SU-DHL-6 (cell line): ENCODE data around the gene FBXL12.

Experiments used
- H2AFZ ChIP-seq: fragments of 200-600 bp; sonication (generic); 2 replicates; pipeline ENCODE4 v1.6.1; 2014; ENCODE audit warnings: low read depth, mild to moderate bottlenecking, moderate library complexity, mixed read lengths, antibody characterized with exemption, low read length; ENCODE audit not compliant: severe bottlenecking
- H3F3A ChIP-seq: fragments of 200-600 bp; shearing (Covaris generic); 2 replicates; pipeline ENCODE4 v1.6.0; 2016; ENCODE audit warnings: antibody characterized with exemption, mild to moderate bottlenecking; ENCODE audit not compliant: insufficient read depth
- H3K27ac ChIP-seq: fragments of 200-600 bp; sonication (generic); 2 replicates; pipeline ENCODE4 v1.5.1; 2016; ENCODE audit warnings: low read depth, mild to moderate bottlenecking, low read length, moderate library complexity, mixed read lengths
- H3K27me3 ChIP-seq: fragments of 200-600 bp; sonication (generic), shearing (Covaris generic); 2 replicates; pipeline ENCODE4 v1.6.0; 2014; ENCODE audit warnings: mild to moderate bottlenecking, low read length
- H3K36me3 ChIP-seq: fragments of 200-600 bp; sonication (generic); 2 replicates; pipeline ENCODE4 v1.6.1; 2014; ENCODE audit warnings: mild to moderate bottlenecking, low read length, mixed read lengths
- H3K4me2 ChIP-seq: fragments of 300-600, 200-600 bp; shearing (Covaris generic), sonication (generic); 2 replicates; pipeline ENCODE4 v1.6.0; 2014; ENCODE audit warnings: low read length, low read depth, mild to moderate bottlenecking; ENCODE audit not compliant: poor library complexity, severe bottlenecking
- H3K4me3 ChIP-seq: fragments of 200-600 bp; sonication (generic); 2 replicates; pipeline ENCODE4 v1.5.1; 2014; ENCODE audit warnings: antibody characterized with exemption, low read length, mild to moderate bottlenecking, mixed read lengths; ENCODE audit not compliant: insufficient read depth, poor library complexity, severe bottlenecking
- H3K79me2 ChIP-seq: fragments of 200-600 bp; sonication (generic); 2 replicates; pipeline ENCODE4 v1.6.1; 2014; ENCODE audit warnings: mild to moderate bottlenecking, low read length, moderate library complexity; ENCODE audit not compliant: insufficient read depth
- H3K9ac ChIP-seq: fragments of 200-600 bp; sonication (generic); 2 replicates; pipeline ENCODE4 v1.7.0; 2014; ENCODE audit warnings: mild to moderate bottlenecking, low read length
- H3K9me2 ChIP-seq: fragments of 200-600 bp; sonication (generic); replicated peaks from 2 replicates; pipeline ENCODE4 v1.6.1; 2014; ENCODE audit warnings: low read length; ENCODE audit not compliant: insufficient read depth
- H3K9me3 ChIP-seq: fragments of 200-600 bp; sonication (generic); 2 replicates; pipeline ENCODE4 v1.6.1; 2014; ENCODE audit warnings: low read length, mixed read lengths; ENCODE audit not compliant: insufficient read depth
- H4K20me1 ChIP-seq: fragments of 200-600 bp; sonication (generic); 2 replicates; pipeline ENCODE4 v1.6.1; 2014; ENCODE audit warnings: low read depth, mild to moderate bottlenecking, antibody characterized with exemption, low read length, moderate library complexity, mixed read lengths
- CTCF ChIP-seq: fragments of 200-600 bp; sonication (generic); IDR thresholded peaks from one replicate; pipeline ENCODE4 v1.5.1; 2017; ENCODE audit warnings: antibody characterized with exemption, mild to moderate bottlenecking, low read length, moderate library complexity; ENCODE audit not compliant: insufficient read depth, poor library complexity, severe bottlenecking
- EZH2phosphoT487 ChIP-seq: fragments of 200-600 bp; sonication (generic), shearing (Covaris generic); conservative IDR thresholded peaks from 2 replicates; pipeline ENCODE4 v1.6.1; 2018; ENCODE audit warnings: mild to moderate bottlenecking, antibody characterized with exemption, low read length, moderate library complexity, mixed read lengths

Gene FBXL12

GRCh38 chr19:9857920-9858746 lies 39.3 kb upstream of the FBXL12 start:
- H3K9ac ChIP-seq: no peak overlapping the region

GRCh38 chr19:9857076-9857721 lies 38.3 kb upstream of the FBXL12 start:
- Histone ChIP-seq H3K27ac (no peak overlapping the region), H2AFZ (no peak overlapping the region), H3K9ac (no peak overlapping the region), H3K9me2 (no peaks in the 10 kb centered on the region), H3K27me3 (no peaks in the 10 kb centered on the region), H3K9me3 (no peaks in the 10 kb centered on the region), H3K79me2 (no peaks in the 10 kb centered on the region), H3K4me2 (no peak overlapping the region), H3F3A (no peaks in the 10 kb centered on the region), H4K20me1 (no peaks in the 10 kb centered on the region), H3K36me3 (no peaks in the 10 kb centered on the region), H3K4me3 (no peak overlapping the region)
- no peak for TF ChIP-seq CTCF
- no peak for TF ChIP-seq EZH2phosphoT487

More at GRCh38 chr19:9857920-9858746, 39.3 kb upstream of the FBXL12 start:
- no peak overlapping the region for H3K4me2 ChIP-seq
- H3F3A ChIP-seq: no peaks in the 10 kb centered on the region
- H3K36me3 ChIP-seq: no peaks in the 10 kb centered on the region
- H3K27ac ChIP-seq: no peak overlapping the region
- no peaks in the 10 kb centered on the region for H4K20me1 ChIP-seq
- H3K79me2 ChIP-seq: no peaks in the 10 kb centered on the region
- H3K27me3 ChIP-seq: no peaks in the 10 kb centered on the region
- H2AFZ ChIP-seq: no peak overlapping the region
- no peaks in the 10 kb centered on the region for H3K9me3 ChIP-seq
- H3K9me2 ChIP-seq: no peaks in the 10 kb centered on the region
- H3K4me3 ChIP-seq: no peak overlapping the region
- no peak for TF ChIP-seq EZH2phosphoT487
- no peak for TF ChIP-seq CTCF

- H3K4me3 ChIP-seq: no peak overlapping the region
- no peak overlapping the region for H2AFZ ChIP-seq
- H3K9ac ChIP-seq: no peak overlapping the region
- no peaks in the 10 kb centered on the region for H3F3A ChIP-seq
- TF ChIP-seq EZH2phosphoT487: no peak
- TF ChIP-seq CTCF: no peak
- H3K4me2 ChIP-seq: no peak overlapping the region
- no peaks in the 10 kb centered on the region for H3K9me2 ChIP-seq
- H4K20me1 ChIP-seq: no peaks in the 10 kb centered on the region
- no peaks in the 10 kb centered on the region for H3K36me3 ChIP-seq
- H3K79me2 ChIP-seq: no peaks in the 10 kb centered on the region
- no peaks in the 10 kb centered on the region for H3K9me3 ChIP-seq
- no peak overlapping the region for H3K27ac ChIP-seq
- H3K27me3 ChIP-seq: no peaks in the 10 kb centered on the region
Observed at GRCh38 chr19:9856609-9857008, 37.7 kb upstream of the FBXL12 start.
